RPMI7951 (cell line): Measurements from ENCODE around the gene ADCY3. TPM values are rescaled to one million over a fixed set of nuclear protein-coding genes. Genes with fewer than 3 reads are reported as not detected.

Experiments
- DNase-seq: peaks from one replicate; pipeline ENCODE4 v3.0.0-alpha.2; 2012; ENCODE audit warnings: low read depth
- total RNA-seq: library from RNA; depleted of rRNA; stranded (reverse); fragments of >200 nt; shearing (Covaris generic); gene quantifications from 2 replicates; pipeline ENCODE4 v1.2.3, GENCODE V29; 2014

Gene ADCY3
- total RNA-seq, 1 experiment from 2014 or later, result 21.3 TPM

DNA sequence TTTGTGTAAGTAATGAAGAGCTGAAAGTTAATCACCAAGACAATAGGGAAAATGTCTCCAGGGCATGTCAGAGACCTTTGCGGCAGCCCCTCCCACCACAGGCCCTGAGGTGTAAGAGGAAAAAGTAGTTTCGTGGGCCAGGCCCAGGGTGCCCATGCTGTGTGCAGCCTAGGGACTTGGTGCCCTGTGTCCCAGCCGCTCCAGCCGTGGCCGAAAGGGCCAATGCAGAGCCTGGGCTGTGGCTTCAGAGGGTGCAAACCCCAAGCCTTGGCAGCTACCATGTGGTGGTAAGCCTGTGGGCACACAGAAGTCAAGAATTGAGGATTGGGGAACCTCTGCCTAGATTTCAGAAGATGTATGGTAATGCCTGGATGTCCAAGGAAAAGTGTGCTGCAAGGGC lies 74.3 kb downstream of the ADCY3 start:
- no peak for DNase-seq

DNA sequence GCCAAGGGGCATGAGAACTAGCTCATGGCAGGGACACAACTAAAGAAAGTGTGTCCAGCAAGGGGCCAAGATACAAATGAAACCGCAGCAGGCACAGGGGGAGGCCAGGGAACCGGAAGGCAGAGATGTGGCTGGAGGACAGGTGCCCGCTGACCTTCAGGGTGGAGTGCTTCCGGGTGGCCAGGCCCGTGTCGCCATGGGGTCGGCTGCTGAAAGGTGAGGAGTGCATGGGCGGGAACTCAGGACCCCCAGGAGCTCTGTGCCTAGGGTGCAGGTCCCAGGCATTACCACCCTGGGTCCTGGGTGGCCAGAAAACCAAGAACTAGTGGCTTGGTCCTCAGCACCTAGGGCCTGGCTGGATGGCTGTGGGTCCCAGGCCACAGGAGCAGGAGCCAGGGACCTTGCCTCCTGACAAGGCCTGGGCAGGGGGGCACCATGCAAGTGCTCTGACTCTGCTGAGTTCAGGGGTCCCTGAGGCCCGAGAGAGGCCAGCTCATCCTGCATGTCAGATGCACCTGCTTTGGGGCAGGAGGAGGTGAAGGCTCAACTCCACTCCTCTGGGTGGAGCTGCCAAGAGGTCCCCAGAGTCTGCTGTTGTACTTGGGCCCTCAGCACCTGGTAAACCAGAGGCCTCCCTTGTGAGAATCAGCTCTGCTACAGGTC lies 75.9 kb downstream of the ADCY3 start:
- DNase-seq, result no peak

- no peak for DNase-seq
Observed at GRCh38 chr2:24843330-24843860, 76.6 kb downstream of the ADCY3 start.

DNA sequence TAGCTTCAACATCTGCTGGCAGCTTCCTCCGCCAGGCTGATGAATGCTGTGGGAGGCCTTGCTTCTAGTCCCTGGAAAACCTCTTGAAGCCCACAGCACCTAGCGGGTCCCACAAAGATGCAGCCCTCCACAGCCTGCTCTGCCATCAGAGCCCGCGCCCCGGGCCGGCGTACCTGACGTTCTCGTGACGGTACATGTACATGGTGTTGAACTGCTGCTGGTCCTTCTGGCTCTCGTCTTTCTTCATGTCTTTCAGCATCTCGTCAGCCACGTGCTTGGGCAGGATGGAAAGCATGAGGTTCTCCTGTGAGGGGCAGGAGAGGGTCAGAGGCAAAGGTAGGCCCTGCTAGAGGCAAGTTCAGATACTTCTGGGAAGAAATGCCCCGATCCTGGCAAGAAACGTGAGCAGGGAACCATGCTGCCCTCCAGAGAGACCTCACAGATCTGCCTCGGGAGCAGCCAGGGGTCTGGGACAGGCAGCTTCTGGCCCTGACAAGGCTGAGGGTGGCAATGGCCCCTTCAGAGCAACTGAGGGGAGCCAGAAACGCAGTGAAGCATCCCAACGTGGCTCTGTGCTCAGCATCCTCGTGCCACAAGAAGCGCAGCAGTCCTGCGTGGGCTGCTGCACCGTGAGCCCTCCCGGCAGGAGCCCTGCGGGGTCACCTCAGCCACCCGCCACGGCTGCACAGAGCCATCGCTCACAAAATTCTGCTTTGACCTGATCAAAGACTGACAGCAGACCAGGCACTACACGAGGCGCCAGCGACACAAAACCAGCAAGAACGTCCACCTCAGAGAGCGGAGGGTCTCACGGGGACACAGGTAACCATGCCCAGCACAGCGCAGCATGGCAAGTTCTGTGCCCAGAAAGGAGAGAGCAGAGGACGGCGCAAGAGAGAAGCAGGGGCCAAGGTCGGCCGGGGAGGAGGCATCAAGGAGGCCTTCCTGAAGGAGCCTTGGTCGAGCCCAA lies 77.7 kb downstream of the ADCY3 start:
- no peak for DNase-seq

DNA sequence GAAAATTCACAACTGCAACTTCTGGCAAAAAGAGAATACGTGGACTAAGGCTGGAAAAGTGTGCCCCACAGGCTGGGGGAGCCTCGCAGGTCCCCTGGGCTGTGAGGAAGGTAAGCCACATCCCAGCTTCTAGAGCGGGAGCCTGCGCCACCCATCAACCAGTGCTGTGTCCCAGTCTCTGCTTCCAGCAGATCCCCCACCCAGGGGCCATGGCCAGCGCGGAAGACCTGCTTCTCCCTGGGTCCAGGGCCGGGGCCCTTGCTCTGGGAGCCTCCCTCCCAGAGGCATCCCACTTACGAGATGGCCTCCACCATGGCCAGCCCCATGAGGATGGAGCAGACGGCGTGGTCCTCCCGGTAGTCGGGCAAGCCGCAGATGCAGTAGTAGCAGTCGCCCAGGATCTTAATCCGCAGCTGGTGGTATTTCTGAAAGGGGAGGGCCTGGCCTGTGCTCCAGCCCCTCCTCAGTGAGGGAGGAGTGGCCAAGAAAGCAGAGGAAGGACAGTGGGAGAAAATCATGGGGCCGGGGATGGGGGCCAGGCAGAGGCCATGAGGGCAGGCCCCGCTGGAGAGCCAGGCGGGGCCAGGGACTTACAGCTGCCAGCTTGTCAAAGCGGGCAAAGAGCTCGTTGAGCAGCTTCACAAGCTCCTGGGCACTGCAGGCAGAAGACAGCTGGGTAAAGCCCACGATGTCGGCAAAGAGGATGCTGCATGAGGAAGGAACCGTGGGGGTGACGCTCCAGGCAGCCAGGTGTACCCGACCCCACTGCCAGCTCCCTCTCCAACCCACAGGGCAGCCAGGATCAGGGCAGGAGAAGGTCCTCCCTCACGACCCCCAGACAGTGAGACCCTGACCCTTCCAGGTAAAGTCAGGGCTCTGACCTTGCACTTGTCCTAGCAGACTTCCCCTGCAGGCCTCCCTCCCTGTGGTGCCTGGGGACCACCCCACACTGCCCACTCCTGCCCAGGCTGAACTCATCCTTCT lies 78.8 kb downstream of the ADCY3 start:
- DNase-seq, result no peak

GRCh38 chr2:24840164-24840869 lies 79.7 kb downstream of the ADCY3 start:
- DNase-seq, result no peak

GRCh38 chr2:24839729-24840128 lies 80.3 kb downstream of the ADCY3 start:
- no peak for DNase-seq

GRCh38 chr2:24838541-24838940 lies 81.5 kb downstream of the ADCY3 start:
- no peak for DNase-seq

DNA sequence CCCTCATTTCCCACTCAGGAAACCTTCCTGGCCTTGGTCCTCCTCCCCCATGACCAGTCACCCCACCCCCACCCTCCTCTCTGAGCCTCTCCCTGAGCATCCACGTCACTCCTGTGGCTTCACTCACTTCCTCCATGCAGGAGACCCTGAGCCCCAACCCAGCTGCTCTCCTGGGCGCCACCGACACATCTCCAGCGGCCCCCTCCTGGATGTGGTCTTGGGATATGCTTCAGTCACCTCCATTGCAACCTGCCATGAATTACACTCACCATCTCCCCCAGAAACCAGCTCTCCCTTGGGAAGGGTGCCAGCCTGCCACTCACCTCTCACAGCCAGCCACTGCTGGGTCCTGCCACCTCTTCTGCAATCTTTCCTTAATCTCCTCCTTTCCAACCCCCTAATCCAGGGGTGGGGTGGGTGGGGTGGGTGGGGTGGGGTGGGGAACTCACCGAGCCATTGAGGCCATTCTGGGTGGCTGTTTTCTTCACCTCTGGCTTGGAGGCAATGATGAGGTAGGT lies 82.0 kb downstream of the ADCY3 start:
- no peak for DNase-seq

GRCh38 chr2:24836706-24837105 lies 83.3 kb downstream of the ADCY3 start:
- no peak for DNase-seq

DNA sequence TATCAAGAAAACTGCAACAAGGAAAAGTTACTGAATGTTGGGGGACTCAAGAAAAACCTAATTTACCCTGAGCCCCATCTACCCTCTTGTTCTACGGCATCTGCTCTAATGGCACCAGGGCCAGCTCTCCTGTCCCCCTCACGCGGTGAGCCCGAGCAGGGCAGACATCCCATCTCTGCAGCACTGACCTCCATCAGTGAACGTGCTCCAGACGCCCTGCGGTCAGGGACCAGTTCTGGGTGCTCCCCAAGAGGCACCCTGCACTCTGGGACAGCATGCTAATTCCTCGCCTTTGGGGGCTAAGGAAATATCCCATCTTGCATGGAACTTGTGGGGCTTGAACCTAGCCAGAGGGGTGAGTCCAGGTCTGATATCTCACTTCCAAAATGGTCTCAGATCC lies 83.8 kb downstream of the ADCY3 start:
- DNase-seq, result no peak

DNA sequence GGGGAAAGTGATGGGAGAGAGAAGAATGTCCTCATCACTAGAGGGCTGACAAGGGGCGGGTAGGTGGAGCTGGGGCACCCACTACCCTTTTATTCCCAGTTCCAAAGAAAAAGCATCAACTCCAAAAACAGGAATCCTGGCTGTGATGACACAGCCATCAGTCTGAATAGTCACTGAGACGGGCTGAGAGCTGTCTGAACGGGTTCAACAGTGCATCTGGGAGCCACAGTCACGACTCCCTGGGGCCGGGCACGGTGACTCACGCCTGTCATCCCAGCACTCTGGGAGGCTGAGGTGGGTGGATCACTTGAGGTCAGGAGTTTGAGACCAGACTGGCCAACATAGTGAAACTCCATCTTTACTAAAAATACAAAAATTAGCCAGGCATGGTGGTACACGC lies 84.6 kb downstream of the ADCY3 start:
- peak; percentile 78 for DNase-seq

GRCh38 chr2:24834733-24835395 lies 85.2 kb downstream of the ADCY3 start:
- DNase-seq, result peak; percentile 8

GRCh38 chr2:24833821-24834732 lies 86.0 kb downstream of the ADCY3 start:
- no peak for DNase-seq

DNA sequence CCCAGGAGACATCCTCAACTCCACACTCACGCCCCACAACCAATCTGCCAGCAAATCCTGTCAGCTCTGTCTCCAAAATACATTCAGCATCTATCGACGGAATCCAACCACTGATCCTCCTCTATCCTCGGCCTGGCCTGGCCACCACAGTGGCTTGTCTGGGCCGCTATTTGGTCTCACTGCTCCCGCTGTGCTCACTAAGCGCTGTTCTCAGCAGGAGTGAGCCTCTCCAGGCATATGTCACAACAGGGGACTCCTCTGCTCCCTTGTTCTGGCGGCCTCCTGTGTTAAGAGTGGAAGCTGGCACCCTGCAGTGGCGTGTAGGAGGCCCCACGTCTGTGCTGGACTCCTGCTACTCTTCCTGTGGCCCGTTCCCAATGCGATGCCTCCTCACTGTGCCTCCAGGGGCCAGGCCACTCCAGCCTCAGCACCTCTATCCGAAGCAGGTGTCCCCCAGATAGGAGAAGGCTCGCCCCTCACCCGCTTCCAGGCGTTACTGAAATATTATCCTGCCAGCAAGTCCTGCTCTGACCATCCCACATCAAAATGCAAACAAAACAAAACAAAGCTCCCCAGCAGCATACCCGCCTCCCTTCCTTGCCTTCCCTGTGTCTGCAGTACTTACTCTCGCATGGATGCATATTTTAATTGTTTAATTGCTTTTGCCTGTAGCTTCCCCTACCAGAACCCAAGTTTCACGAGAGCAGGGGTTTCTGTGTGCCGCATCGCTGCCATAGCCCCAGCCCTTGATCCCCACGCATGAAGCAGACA lies 86.9 kb downstream of the ADCY3 start:
- DNase-seq, result no peak

GRCh38 chr2:24832521-24832920 lies 87.5 kb downstream of the ADCY3 start:
- DNase-seq, result no peak

DNA sequence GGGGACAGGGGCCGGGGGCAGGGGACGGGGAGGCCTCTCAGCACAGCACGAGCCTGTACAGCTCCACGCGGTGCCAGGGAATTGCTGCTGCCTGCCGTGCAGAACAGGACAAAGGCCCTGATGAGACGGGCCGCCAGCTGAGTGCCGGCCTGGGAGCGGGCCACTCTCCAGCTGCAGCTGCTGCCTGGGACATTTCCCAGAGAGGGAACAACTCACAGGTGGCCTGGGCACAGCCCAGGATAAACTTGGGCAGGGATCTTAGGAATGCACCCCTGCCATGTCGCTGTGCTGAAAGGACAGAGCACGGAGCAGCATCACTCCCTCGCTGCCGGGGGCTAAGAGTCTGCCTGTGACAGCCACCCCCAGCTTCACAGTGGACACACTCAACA lies 88.0 kb downstream of the ADCY3 start:
- no peak for DNase-seq
